Stimulated activated CD4-positive, alpha-beta T cell treated with anti-CD3 and anti-CD28 coated beads, Interleukin-12 subunit alpha, Interleukin-12 subunit beta, amount 100 ng/mL, for 4 hours (primary cell): Measurements from ENCODE around the gene MAML3.

Experiments
- DNase-seq: peaks from one replicate; pipeline ENCODE4 v3.0.0-alpha.2; 2020

MAML3 gene

GRCh38 chr4:139889264-139889663, 264.7 kb downstream of the MAML3 start:
- no peak for DNase-seq

- DNase-seq: no peak
These were observed 265.8 kb downstream of the MAML3 start for GRCh38 chr4:139887962-139888735.

GRCh38 chr4:139887376-139887802, 266.6 kb downstream of the MAML3 start:
- DNase-seq: no peak

- DNase-seq: no peak
These were observed 267.2 kb downstream of the MAML3 start for GRCh38 chr4:139886798-139887197.

- DNase-seq: no peak
These were observed 269.5 kb downstream of the MAML3 start for GRCh38 chr4:139884438-139884837.

DNA sequence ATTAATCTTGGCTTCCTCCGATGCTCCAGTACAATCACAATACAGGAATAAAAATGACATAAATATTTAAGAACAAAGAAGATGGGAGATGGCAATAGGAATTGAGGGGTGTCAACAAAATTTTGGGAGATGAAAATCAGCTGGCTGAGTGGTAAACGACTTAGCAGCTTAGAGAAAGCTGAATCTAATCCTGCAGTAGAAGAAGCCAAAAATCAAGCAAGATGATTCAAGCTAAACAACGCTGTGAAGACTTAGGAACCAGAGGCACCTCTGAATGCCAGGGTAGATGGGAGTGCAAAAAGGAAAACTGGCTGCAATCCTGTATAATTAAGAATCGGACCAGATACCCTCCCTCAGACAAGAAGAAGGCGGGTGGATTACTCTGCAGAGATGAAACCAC, 273.1 kb downstream of the MAML3 start:
- no peak for DNase-seq

DNA sequence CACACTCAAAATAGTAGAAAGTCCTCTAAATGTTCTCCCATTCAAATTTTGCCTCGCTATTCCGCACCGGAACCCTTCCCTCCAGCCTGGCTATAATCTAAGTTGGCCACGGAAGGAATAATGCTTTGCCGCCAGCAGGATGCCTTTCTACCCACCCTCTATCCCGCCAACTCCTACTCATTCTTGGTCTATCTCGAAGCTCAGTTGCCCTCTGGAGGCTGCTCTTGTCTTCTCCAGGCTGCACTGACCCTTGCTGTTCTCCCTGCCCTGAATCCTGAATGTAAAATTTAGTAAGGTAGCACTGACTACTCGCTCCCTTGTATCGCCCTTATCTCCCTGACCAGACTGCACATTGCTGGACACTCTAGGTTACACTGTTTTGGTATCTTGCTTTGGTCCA, 275.9 kb downstream of the MAML3 start:
- DNase-seq: no peak

DNA sequence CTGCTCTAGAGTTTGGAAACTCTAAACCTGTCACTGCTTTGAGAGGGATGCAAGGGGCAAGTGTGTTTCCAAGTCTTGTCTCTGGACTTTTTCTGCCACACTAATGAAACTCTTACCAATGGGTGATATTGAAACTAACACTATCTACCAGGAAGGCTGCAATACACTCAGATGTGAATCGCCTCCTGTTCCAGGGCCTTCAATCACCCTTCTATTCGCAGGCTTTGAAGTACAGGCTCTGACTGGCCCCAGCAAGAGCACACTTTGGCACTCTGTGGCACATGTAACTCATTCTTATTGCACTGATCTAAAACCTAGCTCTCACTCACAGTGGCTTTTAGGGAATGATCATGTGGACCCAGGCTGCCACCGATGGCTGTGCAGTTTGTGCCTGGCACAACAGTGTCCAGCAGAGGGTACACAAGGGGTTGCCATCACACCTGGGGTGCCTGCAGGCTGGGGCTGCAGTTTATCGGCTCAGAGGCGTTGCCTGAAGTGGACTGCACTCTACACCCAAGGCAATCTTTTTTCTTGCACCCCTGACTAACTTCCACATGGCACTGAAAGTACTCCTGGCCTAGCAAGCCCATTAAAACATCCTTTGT, 277.5 kb downstream of the MAML3 start:
- DNase-seq: no peak

DNA sequence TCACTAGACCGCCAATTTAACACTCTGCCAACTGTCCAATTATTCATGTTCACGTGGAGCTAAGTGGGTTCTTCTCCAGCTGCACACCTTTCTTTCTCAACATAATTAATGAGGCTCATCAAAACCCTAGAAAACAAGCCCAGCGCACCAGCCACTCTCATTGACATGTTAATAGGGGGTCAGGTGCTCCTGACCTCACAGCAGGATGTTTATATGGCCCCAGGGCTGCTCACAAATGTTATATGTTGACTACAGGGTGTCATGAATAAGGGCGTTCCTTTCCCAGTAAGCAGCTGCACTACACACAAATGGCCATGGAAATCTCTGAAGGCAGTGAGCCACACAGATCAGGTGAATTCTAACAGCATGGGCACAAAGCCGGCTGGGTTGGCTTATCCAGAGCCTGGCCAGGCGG, 278.6 kb downstream of the MAML3 start:
- no peak for DNase-seq

- DNase-seq: no peak
These were observed 280.7 kb downstream of the MAML3 start for GRCh38 chr4:139873111-139873860.

DNA sequence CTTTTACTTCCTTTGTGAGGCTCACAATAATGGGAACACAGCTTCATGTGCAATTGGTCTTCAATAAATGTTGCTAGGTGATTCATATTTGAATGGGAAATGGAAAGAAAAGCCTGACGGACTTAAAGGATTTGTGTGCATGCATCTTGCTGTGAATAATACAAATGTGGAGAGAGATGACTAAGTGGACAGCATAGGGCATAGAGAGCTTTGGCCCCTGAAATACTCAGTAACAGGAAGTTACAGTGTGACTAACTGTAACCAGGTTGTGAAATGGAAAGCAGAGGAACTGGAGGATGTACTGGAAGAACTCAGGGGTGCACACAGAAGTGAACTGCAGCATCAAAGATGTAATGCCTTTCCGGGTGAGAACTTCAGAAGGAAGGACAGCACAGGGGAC, 281.7 kb downstream of the MAML3 start:
- no peak for DNase-seq

- DNase-seq: no peak
These were observed 284.2 kb downstream of the MAML3 start for GRCh38 chr4:139869810-139870209.

DNA sequence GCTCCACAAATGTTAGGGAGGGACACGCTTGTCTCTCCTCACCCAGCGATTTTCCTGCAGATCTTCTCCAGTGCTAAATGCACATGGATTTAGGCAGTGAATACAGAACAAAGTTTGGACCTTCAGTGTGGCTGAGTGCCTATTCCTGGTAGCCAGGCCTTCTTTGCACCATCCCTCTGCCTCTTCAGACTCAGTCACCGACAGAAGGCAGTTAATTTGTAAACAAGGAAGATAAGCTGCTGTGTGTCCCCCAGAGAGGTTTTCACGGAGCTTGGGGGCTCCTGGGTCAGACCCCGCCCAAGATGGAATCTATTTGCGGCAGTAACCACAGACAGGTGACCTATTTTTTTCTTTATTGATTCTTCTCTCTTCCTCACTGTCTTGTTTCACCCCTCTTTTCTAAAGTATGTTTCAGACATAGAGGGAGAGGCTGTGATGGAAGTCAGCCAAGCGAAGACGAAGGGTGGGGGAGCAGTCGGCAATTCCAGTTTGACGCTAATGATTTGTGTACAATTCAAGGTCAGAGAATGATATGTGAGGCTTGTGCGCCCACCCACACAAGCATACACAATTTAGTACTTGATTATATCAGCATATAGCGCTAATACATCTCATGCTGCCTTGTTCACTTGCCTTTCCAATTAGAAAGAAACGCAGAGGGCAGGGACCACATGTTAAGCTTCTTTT, 287.6 kb downstream of the MAML3 start:
- DNase-seq: no peak

- DNase-seq: no peak
These were observed 288.4 kb downstream of the MAML3 start for GRCh38 chr4:139865537-139865936.

- DNase-seq: no peak
These were observed 290.5 kb downstream of the MAML3 start for GRCh38 chr4:139863531-139863930.

- no peak for DNase-seq
These were observed 292.5 kb downstream of the MAML3 start for GRCh38 chr4:139861471-139861870.

DNA sequence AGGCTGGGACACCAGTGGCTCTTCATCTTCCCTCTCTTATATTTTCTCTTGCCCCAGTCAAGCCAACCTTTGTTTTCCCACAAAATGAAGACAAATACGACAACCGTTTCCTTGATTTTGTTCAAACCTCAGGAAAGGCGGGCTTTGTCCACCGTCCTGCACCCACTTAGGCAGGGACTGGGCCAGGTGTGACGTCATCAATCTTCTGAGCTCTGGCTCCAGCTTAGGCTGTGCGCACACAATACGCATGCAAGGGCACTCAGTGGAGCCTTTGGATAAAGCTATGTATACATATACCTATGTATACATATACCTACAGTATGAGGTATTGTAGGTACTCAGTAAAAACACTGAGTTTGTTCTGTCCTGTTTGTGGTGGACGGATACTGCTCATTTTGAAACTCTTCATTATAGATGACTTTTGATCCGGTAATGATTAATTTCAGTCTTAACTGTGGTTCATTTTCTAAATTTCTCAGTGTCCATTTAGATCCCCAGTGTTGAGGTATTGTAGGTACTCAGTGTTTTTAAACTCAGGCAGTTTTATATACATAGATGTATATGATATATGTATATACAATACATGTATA, 293.5 kb downstream of the MAML3 start:
- DNase-seq: no peak

GRCh38 chr4:139859876-139860275, 294.1 kb downstream of the MAML3 start:
- DNase-seq: no peak

- no peak for DNase-seq
These were observed 295.4 kb downstream of the MAML3 start for GRCh38 chr4:139858436-139859205.

GRCh38 chr4:139857977-139858376, 296.0 kb downstream of the MAML3 start:
- DNase-seq: no peak

- DNase-seq: no peak
These were observed 297.0 kb downstream of the MAML3 start for GRCh38 chr4:139857021-139857420.
